ENCODE data around the gene RUFY4.
"Not testable (repeated sequence)": the region's sequence is repeated elsewhere in the genome, so short reads cannot be mapped to it uniquely, and the experiment has no call there.

The RUFY4 gene

DNA sequence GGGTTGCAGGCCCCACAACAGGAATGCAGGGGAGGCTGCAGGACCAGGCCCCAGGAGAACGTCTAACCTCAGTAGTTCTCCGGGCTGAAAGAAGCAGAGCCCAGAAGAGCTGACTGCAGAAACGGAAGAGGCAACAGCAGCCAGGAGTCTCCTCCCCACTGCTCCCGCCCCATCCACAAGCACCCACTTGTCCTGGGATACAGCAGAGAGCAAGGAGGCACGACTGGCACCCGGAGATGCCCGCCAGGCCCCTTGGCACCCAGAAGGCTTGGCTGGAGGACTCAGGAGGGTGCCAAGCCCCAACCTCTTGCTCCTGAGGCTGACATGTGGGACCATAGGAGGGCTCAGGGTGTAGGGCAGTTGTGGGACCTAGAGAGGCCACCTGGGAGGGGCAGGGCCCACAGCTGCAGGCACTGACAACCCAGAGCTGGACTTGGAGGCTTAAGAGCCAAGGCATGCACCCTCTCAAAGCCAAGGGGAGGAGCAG lies 37.2 kb upstream of the RUFY4 start:
- DNase-seq (ENCODE audit: low spot score): no peak

DNA sequence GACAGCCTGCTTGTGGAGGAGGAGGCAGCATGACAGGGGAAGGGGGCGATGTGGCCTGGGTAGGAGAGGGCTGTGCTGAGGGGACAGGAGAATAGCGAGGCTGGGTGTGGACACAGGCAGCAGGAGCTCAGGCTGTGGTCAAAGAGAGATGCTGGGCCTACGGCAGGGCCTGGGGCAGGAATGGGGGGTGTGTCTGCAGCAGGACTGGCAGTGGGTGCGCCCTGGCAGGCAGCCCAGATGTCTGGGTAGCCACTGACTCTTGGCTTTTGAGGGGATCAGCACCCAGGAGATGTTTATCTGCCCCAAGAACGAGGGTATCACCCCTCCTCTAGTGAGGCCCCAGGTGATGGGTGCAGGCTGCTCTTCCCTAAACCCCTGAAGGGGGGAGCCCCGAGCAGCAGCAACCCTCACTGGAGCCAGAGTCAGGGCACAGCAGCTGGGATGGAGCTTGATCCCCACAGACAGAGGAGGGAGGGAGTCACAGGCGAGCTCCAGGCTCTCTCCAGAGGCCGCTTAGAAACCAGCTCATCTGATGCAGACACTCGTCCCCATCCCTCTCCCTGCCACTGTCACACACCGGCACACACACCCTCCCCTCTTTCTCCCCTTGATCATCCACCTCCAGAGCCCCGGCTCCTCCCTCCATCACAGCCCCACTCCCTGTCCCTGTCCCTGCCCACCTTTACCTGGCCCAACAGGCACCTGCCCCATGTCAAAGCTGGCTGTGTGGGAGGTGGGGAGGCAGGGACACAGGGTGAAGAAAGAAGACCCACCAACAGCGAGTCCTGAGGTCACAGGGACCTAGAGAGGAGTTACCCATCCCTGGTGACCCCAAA lies 36.5 kb upstream of the RUFY4 start:
- no peak for DNase-seq (ENCODE audit: low spot score)

DNA sequence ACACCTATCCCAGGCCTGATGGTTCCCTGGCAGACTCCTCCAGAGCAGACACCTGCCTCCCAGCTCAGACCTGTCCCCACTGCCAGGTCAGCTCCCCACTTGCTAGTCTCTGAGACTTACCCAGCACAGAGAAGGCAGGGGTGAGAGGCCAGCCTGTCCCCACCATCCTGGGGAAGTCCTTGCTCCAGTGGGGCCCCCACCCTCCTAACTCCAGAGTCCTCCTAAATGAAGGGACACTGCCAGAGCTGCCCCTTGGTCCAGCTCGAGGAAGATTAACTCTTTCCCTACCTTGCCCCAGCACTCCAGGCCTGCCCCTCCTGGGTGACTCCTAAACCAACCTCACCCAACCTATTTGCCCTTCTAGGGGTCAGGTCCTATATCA lies 35.9 kb upstream of the RUFY4 start:
- DNase-seq (ENCODE audit: low spot score): no peak

DNA sequence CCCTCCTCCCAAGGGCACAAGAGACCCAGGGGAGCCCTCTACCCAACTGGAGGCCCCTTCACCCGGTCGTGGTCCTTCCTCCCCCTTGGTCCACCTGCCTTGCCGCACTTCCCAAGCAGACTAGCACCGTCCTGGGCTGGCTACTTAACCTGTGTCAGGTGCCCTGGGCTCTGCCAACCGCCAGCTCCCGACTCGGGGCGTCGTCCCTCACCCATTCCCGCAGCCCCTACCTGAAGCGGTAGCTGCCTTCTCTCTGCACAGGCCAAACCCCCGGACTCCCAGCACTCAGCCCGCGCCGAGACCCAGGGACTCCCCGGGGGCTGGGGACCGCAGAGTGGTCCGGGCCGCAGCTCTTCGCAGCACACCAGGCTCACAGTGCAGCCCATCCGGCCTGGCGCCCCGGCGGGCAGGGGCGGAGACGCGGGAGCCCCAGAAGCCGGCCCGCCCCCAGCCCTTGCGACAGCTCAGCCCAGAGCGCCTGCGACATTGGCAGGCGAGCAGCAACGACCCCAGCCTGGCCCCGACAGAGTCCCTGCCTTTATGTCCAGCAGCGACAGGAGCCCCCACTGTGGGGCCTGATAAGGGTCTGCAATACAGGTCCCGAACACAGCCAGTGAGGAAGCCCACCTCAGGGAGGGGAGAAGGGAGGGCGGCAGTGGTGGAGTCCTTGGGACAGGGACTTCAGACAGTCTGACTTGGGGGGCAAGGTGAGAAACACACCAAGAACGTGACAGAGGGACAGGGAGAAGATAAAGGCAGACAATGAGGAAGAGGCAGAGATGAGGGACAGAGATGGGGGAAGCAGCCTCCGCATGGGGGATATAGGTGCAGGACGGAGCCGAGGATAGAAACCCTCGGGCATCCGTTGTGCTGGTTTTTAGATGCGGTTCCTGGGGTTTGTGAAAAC lies 35.2 kb upstream of the RUFY4 start:
- DNase-seq (ENCODE audit: low spot score): no peak

GRCh38 chr2:218034497-218035213 lies 34.4 kb upstream of the RUFY4 start:
- peak; percentile 74 for DNase-seq (ENCODE audit: low spot score)

DNA sequence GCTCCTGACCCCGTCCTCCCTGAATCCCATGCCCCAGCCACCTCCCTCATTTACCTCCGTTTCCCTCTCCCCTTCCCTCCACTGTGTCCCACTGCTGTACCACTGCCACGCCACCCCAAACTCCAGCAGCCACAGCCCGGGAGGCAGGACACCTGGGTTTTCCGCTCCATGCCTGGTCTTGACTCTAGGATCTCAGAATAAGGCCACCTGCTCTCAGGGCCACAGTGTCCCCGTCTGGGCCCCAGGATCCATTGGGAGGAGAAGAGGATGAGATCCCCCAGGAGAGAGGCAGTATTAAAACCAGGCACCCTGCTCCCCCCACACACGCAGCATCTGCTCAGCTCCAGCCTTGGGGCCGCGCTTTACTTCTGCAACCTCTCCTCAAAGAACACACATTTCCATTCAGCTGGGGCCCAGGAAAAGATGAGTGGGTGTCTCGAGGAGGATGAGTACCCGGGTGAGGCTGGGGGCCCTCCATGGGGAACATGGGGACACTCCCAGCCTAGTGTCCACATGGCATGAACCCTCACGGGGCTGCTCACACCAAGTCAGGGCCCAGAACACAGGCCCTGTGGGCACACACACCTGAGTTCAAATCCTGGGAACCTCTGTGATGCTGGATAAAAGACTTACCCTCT lies 33.5 kb upstream of the RUFY4 start:
- no peak for DNase-seq (ENCODE audit: low spot score)

DNA sequence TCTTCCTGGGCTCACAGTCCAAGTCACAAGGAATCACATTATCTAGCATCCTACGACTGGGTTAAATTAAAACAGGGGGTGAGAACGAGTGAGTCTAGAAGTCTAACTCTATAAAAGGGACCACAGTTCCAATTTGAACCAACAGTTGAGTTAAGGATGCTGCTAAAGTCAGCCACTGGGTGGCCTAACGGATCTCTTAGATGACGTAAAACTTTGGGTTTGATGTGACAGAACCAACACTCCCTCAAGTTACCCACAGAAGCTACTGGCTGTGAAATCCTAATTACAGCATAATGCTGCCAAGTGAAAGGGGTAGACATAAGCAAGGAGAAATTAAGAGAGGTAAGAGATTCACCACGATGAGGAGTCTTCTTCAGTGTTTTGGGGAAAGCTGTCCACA lies 32.7 kb upstream of the RUFY4 start:
- no peak for DNase-seq (ENCODE audit: low spot score)

- no peak for DNase-seq (ENCODE audit: low spot score)
Measured at GRCh38 chr2:218039171-218039570, 29.9 kb upstream of the RUFY4 start.

GRCh38 chr2:218040883-218041282 lies 28.2 kb upstream of the RUFY4 start:
- DNase-seq (ENCODE audit: low spot score): no peak

GRCh38 chr2:218041302-218042168 lies 27.5 kb upstream of the RUFY4 start:
- no peak for DNase-seq (ENCODE audit: low spot score)

- DNase-seq (ENCODE audit: low spot score): no peak
Measured at GRCh38 chr2:218043100-218043499, 26.0 kb upstream of the RUFY4 start.

DNA sequence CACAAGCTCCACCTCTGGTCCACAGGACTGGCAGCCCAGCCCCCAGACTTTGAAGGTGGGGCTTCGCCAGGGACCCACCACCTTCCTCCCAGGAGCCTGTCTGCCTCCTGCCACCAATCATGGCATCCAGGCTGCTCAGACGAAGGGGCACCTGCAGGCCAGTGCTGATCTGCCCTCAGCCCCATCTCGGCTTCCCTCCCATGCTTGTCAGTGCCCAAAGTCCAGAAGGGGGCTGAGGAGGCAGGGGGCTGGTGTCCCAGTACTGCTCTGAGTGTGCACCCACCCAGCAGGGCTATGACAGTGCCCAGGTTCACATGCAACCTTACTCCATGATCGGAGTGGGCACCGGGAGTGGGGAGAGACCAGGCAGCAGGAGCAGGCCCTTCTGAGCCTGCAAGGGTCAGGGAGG lies 25.3 kb upstream of the RUFY4 start:
- DNase-seq (ENCODE audit: low spot score): no peak

GRCh38 chr2:218044599-218044998 lies 24.5 kb upstream of the RUFY4 start:
- DNase-seq (ENCODE audit: low spot score): not testable (repeated sequence)

GRCh38 chr2:218046238-218046637 lies 22.8 kb upstream of the RUFY4 start:
- DNase-seq (ENCODE audit: low spot score): no peak

DNA sequence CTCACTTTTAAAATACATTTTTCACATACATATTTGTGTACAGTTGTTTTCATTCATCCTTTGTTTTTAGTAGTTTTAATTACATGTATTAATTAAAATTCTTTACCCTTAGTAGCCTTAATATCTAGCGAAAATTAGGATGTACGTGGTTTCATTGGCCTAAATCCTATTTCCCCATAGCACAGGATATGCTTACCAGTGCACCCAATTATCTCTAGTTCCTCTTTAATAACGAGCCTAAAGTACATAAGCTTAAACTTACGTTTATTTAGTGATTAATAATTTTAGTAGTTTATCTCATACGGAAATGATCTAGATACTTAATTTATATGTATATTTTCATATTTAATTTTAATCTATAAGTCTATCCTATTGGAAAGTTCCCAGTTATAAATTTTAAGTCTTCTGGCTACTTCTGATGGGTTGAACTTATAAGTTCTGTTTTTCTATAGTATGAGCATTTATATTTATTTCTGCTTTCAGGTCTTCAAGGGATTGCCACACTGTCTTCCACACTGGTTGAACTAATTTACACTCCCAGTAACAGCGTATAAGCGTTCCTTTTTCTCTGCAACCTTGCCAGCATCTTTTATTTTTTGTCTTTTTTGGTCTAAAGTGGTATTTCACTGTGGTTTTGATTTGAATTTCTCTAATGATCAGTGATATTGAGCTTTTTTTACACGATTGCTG lies 21.4 kb upstream of the RUFY4 start:
- DNase-seq (ENCODE audit: low spot score): no peak

DNA sequence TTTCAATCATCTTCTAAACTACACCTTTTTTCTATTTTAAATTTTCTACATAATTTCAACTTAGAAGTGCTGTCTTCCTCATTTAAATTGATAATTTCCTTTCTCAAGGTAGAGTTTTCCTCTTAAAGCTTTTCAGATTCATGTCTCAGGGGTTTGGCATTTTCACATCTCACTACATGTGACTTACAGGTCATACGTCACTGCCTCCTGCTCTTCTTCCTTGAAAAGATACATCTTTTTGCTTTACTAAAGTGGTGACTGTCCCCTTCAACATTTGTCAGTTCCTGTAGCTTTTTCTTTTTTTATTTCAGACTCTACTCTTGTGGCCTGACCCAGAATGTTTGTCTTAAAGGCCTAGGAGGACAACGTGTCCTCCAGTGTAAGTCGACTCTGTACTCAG lies 17.1 kb upstream of the RUFY4 start:
- no peak for DNase-seq (ENCODE audit: low spot score)

GRCh38 chr2:218059289-218059688 lies 9.8 kb upstream of the RUFY4 start:
- DNase-seq (ENCODE audit: low spot score): no peak

DNA sequence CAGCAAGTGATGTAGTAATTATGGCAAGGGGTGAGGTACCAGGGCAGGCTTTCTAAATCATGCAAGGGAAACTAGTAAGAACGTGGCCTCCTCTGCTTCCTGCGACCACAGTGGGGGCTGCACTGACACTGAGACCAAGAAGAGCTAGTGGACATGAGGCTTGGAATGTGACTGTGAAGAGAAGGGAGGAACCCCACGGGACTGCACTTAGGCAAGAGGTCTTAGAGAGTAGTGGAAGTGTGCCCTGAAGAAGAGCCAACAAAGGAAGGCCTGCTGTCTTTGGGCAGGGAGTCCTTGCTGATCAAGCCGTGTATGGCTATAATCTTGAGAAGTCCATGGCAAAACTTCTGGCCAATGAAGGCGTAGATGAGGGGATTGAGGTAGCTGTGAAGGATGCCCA lies 8.9 kb upstream of the RUFY4 start:
- no peak for DNase-seq (ENCODE audit: low spot score)

DNA sequence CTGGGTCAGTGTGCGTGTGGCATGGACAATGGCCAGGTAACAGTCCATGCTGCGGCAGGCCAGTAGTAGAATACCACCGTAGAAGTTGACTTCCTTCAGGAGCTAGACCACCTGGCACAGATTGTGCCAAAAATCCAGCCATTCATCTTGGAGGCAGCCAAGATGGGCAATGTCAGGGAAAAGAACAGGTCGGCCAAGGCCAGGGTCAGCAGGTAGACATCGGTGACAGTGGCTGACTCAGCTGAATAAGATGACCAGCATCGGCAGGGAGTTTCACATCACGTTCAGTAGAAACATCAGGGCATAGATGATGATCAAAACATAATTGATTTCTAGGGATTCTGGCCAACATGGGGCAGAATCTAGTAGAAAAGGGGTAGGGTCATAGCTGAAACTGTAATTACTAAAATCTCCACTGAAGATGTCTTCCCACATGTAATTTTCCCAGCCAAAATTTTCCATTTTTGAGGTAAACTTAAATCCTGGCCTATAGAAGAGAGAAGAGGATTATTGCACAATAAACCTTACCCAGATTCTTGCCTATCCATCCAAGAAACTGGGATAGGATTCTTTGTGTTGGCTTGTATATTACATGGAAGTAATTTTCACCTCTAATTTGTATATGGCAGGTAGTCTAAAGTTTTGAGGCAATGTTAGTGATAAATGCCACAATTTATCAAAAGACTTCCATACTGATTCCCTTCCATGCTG lies 7.9 kb upstream of the RUFY4 start:
- no peak for DNase-seq (ENCODE audit: low spot score)

DNA sequence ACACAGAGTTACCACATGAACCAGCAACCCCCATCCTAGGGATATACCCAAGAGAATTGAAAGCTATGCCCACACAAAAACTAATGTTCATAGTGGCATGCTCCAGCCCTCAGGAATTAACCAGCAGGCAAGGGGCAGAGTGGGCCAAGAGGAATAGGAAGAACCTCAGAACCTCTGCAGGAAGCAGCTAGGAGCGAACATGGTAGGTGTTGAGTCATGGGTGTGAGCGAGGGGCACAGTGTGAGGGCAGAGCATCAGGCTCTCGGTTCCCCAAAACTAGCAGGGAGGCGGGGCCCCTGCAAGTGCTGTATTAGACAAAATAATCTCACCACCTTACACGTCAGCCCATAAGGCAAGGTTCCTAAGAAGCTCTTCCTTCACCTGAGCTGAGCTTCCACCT lies 5.6 kb upstream of the RUFY4 start:
- peak; percentile 3 for DNase-seq (ENCODE audit: low spot score)
